Cardiac fibroblast (primary cell): ENCODE measurements around the gene DIAPH3.

ENCODE experiments used
- DNase-seq, 2 donors: peaks; one replicate each; pipeline versions ENCODE4 v3.0.0 to v3.0.0-alpha.2; 2010; ENCODE audit warnings: low read depth in 2 of 2
- H3K4me3 ChIP-seq, 2 donors: replicated peaks in 1 of 2; 1 replicate in 1 of 2; 2 replicates in 1 of 2; pipeline ENCODE4 v1.5.1; 2011; ENCODE audit warnings: low read depth in 2 of 2, low read length in 2 of 2, mild to moderate bottlenecking in 2 of 2, moderate library complexity in 1 of 2
- CTCF ChIP-seq: IDR thresholded peaks from one replicate; pipeline ENCODE4 v1.5.1; 2011; ENCODE audit warnings: low read depth, mild to moderate bottlenecking, low read length, inconsistent platforms

The DIAPH3 gene

GRCh38 chr13:59745392-59745788, 418.3 kb downstream of the DIAPH3 start:
- TF ChIP-seq CTCF: no peak
- peak; percentile 35 to 73 for DNase-seq
- no peak overlapping the region for H3K4me3 ChIP-seq

- TF ChIP-seq CTCF: no peak
- peak; percentile 9 to 14 for DNase-seq
- H3K4me3 ChIP-seq: no peak overlapping the region
These were observed 418.9 kb downstream of the DIAPH3 start for GRCh38 chr13:59744747-59745391.

GRCh38 chr13:59743195-59743594, 420.5 kb downstream of the DIAPH3 start:
- no peak for TF ChIP-seq CTCF
- no peak for DNase-seq
- no peak overlapping the region for H3K4me3 ChIP-seq

- no peak for DNase-seq
- no peak for TF ChIP-seq CTCF
- H3K4me3 ChIP-seq: no peak overlapping the region
These were observed 421.3 kb downstream of the DIAPH3 start for GRCh38 chr13:59742467-59742866.

GRCh38 chr13:59738921-59739320, 424.8 kb downstream of the DIAPH3 start:
- H3K4me3 ChIP-seq: no peak overlapping the region
- DNase-seq: no peak
- no peak for TF ChIP-seq CTCF

GRCh38 chr13:59734393-59734792, 429.3 kb downstream of the DIAPH3 start:
- DNase-seq: no peak
- TF ChIP-seq CTCF: no peak

GRCh38 chr13:59733744-59734143, 430.0 kb downstream of the DIAPH3 start:
- TF ChIP-seq CTCF: no peak
- no peak overlapping the region for H3K4me3 ChIP-seq
- DNase-seq: no peak

More at GRCh38 chr13:59734393-59734792, 429.3 kb downstream of the DIAPH3 start:
- no peak overlapping the region for H3K4me3 ChIP-seq
